NCI-H2107 (cell line): ENCODE measurements around the gene APLF.
"Not testable (repeated sequence)": the region's sequence is repeated elsewhere in the genome, so short reads cannot be mapped to it uniquely, and the experiment has no call there.

Experiments
- DNase-seq: peaks from one replicate; lab custom pipeline; 2025; lab: John Stamatoyannopoulos, UW

The APLF gene

GRCh38 chr2:68441179-68441993, 26.0 kb upstream of the APLF start:
- DNase-seq: peak; percentile 81

GRCh38 chr2:68441994-68442322, 25.4 kb upstream of the APLF start:
- no peak for DNase-seq

GRCh38 chr2:68446425-68446824, 21.0 kb upstream of the APLF start:
- not testable (repeated sequence) for DNase-seq

- DNase-seq: no peak
Observed at GRCh38 chr2:68447118-68447517, 20.3 kb upstream of the APLF start.

GRCh38 chr2:68448671-68449653, 18.4 kb upstream of the APLF start:
- no peak for DNase-seq

GRCh38 chr2:68452158-68452900, 15.1 kb upstream of the APLF start:
- no peak for DNase-seq

GRCh38 chr2:68453761-68454360, 13.5 kb upstream of the APLF start:
- DNase-seq: no peak

GRCh38 chr2:68454719-68455118, 12.7 kb upstream of the APLF start:
- DNase-seq: no peak

- no peak for DNase-seq
Observed at GRCh38 chr2:68456198-68456597, 11.2 kb upstream of the APLF start.

- DNase-seq: no peak
Observed at GRCh38 chr2:68458981-68459380, 8.4 kb upstream of the APLF start.

- DNase-seq: no peak
Observed at GRCh38 chr2:68463287-68463877, 4.0 kb upstream of the APLF start.

GRCh38 chr2:68464651-68465050, 2.7 kb upstream of the APLF start:
- no peak for DNase-seq

- DNase-seq: no peak
Observed at GRCh38 chr2:68465081-68465916, 2.1 kb upstream of the APLF start.

GRCh38 chr2:68466361-68466777, 1.0 kb upstream of the APLF start:
- DNase-seq: no peak

- no peak for DNase-seq
Observed at GRCh38 chr2:68466778-68467076, 658 bp upstream of the APLF start.

GRCh38 chr2:68468801-68469200, 1.4 kb downstream of the APLF start:
- DNase-seq: no peak

GRCh38 chr2:68469935-68470334, 2.5 kb downstream of the APLF start:
- DNase-seq: no peak

GRCh38 chr2:68471385-68471784, 4.0 kb downstream of the APLF start:
- no peak for DNase-seq

GRCh38 chr2:68472796-68473414, 5.5 kb downstream of the APLF start:
- no peak for DNase-seq

GRCh38 chr2:68475110-68475509, 7.7 kb downstream of the APLF start:
- DNase-seq: no peak
